Hindlimb muscle (tissue), 1 donor: ENCODE data around the gene KLHL10. TPM values are rescaled to one million over a fixed set of nuclear protein-coding genes. Genes with fewer than 3 reads are reported as not detected.
"Not testable (repeated sequence)": the region's sequence is repeated elsewhere in the genome, so short reads cannot be mapped to it uniquely, and the experiment has no call there.

Source experiments
- DNase-seq: peaks from one replicate; pipeline ENCODE4 v3.0.0-alpha.2; 2013
- polyA plus RNA-seq: library from polyadenylated mRNA; unstranded; fragments of 120-200 nt; gene quantifications from one replicate; pipeline ENCODE4 v1.2.1, GENCODE V29; 2013; ENCODE audit not compliant: insufficient read length

The KLHL10 gene
- polyA plus RNA-seq, 1 donor, result 0.15 TPM

- DNase-seq, result no peak
These were observed 24.4 kb upstream of the KLHL10 start for GRCh38 chr17:41813152-41813680.

- DNase-seq, result no peak
These were observed 23.9 kb upstream of the KLHL10 start for GRCh38 chr17:41813699-41814124.

GRCh38 chr17:41814195-41814594 lies 23.4 kb upstream of the KLHL10 start:
- DNase-seq, result no peak

GRCh38 chr17:41816637-41817320 lies 20.8 kb upstream of the KLHL10 start:
- no peak for DNase-seq

- no peak for DNase-seq
These were observed 19.6 kb upstream of the KLHL10 start for GRCh38 chr17:41818024-41818423.

GRCh38 chr17:41821776-41822175 lies 15.8 kb upstream of the KLHL10 start:
- DNase-seq, result no peak

- no peak for DNase-seq
These were observed 15.1 kb upstream of the KLHL10 start for GRCh38 chr17:41822216-41823140.

- no peak for DNase-seq
These were observed 14.5 kb upstream of the KLHL10 start for GRCh38 chr17:41823141-41823524.

- DNase-seq, result no peak
These were observed 14.0 kb upstream of the KLHL10 start for GRCh38 chr17:41823580-41823979.

- DNase-seq, result no peak
These were observed 13.5 kb upstream of the KLHL10 start for GRCh38 chr17:41824086-41824485.

GRCh38 chr17:41825175-41825845 lies 12.3 kb upstream of the KLHL10 start:
- no peak for DNase-seq

- DNase-seq, result not testable (repeated sequence)
These were observed 7.7 kb upstream of the KLHL10 start for GRCh38 chr17:41829961-41830360.

- DNase-seq, result no peak
These were observed 2.3 kb upstream of the KLHL10 start for GRCh38 chr17:41835214-41835799.

GRCh38 chr17:41835800-41836549 lies 1.6 kb upstream of the KLHL10 start, which contains the start of gene NT5C3B:
TSS of gene NT5C3B (minus strand) at chr17:41836232. CDS start at chr17:41836193, 39 bp downstream.
- DNase-seq, result peak; percentile 50

GRCh38 chr17:41836550-41837196 lies 952 bp upstream of the KLHL10 start:
- no peak for DNase-seq

- not testable (repeated sequence) for DNase-seq
These were observed 1.8 kb downstream of the KLHL10 start for GRCh38 chr17:41839448-41839847.

- DNase-seq, result not testable (repeated sequence)
These were observed 3.2 kb downstream of the KLHL10 start for GRCh38 chr17:41840781-41841180.

GRCh38 chr17:41844971-41845370 lies 7.3 kb downstream of the KLHL10 start:
- DNase-seq, result no peak

- DNase-seq, result no peak
These were observed 11.2 kb downstream of the KLHL10 start for GRCh38 chr17:41848788-41849187.

- no peak for DNase-seq
These were observed 11.8 kb downstream of the KLHL10 start for GRCh38 chr17:41849251-41849990.
